ENCODE data around the gene PPBP.

DNA sequence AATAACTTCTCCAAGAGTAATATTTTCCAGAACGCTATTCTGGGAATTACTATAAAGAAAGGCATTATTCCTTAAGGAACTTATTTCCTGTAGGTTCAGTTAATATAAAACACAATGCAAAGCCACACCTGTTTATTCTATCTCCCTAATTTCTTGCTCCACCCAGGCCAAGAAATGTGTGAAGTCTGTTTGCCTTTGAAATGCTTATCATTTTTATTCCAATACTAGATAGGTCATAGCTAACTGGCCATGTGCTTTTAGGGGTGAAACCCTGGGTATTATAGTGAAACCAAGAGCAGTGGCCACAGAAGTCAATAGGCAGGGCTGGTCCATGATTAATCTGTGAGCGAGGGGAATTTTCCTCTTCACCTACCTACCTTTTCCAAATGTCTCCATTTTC lies 35.7 kb upstream of the PPBP start:
- TF ChIP-seq, protein P1, sequence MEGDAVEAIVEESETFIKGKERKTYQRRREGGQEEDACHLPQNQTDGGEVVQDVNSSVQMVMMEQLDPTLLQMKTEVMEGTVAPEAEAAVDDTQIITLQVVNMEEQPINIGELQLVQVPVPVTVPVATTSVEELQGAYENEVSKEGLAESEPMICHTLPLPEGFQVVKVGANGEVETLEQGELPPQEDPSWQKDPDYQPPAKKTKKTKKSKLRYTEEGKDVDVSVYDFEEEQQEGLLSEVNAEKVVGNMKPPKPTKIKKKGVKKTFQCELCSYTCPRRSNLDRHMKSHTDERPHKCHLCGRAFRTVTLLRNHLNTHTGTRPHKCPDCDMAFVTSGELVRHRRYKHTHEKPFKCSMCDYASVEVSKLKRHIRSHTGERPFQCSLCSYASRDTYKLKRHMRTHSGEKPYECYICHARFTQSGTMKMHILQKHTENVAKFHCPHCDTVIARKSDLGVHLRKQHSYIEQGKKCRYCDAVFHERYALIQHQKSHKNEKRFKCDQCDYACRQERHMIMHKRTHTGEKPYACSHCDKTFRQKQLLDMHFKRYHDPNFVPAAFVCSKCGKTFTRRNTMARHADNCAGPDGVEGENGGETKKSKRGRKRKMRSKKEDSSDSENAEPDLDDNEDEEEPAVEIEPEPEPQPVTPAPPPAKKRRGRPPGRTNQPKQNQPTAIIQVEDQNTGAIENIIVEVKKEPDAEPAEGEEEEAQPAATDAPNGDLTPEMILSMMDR (IDR thresholded peaks at IDR 0.05), result no peak
- TF ChIP-seq NFE2L1 (CRISPR knock-in tag; IDR thresholded peaks at IDR 0.05) (no peak), JUN (CRISPR knock-in tag; IDR thresholded peaks at IDR 0.05) (no peak), SP1 (CRISPR knock-in tag; conservative IDR thresholded peaks at IDR 0.05) (no peak), FOXJ3 (CRISPR knock-in tag; IDR thresholded peaks at IDR 0.05; ENCODE audit: borderline replicate concordance) (no peak), ATF1 (CRISPR knock-in tag; IDR thresholded peaks at IDR 0.05) (no peak), RELA (CRISPR knock-in tag; IDR thresholded peaks at IDR 0.05; ENCODE audit: borderline replicate concordance) (no peak)
- TF ChIP-seq, protein P2, sequence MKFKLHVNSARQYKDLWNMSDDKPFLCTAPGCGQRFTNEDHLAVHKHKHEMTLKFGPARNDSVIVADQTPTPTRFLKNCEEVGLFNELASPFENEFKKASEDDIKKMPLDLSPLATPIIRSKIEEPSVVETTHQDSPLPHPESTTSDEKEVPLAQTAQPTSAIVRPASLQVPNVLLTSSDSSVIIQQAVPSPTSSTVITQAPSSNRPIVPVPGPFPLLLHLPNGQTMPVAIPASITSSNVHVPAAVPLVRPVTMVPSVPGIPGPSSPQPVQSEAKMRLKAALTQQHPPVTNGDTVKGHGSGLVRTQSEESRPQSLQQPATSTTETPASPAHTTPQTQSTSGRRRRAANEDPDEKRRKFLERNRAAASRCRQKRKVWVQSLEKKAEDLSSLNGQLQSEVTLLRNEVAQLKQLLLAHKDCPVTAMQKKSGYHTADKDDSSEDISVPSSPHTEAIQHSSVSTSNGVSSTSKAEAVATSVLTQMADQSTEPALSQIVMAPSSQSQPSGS (CRISPR knock-in tag; IDR thresholded peaks at IDR 0.05; ENCODE audit: borderline replicate concordance, low read depth), result no peak
- TF ChIP-seq, protein P3, sequence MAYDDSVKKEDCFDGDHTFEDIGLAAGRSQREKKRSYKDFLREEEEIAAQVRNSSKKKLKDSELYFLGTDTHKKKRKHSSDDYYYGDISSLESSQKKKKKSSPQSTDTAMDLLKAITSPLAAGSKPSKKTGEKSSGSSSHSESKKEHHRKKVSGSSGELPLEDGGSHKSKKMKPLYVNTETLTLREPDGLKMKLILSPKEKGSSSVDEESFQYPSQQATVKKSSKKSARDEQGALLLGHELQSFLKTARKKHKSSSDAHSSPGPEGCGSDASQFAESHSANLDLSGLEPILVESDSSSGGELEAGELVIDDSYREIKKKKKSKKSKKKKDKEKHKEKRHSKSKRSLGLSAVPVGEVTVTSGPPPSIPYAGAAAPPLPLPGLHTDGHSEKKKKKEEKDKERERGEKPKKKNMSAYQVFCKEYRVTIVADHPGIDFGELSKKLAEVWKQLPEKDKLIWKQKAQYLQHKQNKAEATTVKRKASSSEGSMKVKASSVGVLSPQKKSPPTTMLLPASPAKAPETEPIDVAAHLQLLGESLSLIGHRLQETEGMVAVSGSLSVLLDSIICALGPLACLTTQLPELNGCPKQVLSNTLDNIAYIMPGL (CRISPR knock-in tag; IDR thresholded peaks at IDR 0.05), result no peak
- TF ChIP-seq, protein P4, sequence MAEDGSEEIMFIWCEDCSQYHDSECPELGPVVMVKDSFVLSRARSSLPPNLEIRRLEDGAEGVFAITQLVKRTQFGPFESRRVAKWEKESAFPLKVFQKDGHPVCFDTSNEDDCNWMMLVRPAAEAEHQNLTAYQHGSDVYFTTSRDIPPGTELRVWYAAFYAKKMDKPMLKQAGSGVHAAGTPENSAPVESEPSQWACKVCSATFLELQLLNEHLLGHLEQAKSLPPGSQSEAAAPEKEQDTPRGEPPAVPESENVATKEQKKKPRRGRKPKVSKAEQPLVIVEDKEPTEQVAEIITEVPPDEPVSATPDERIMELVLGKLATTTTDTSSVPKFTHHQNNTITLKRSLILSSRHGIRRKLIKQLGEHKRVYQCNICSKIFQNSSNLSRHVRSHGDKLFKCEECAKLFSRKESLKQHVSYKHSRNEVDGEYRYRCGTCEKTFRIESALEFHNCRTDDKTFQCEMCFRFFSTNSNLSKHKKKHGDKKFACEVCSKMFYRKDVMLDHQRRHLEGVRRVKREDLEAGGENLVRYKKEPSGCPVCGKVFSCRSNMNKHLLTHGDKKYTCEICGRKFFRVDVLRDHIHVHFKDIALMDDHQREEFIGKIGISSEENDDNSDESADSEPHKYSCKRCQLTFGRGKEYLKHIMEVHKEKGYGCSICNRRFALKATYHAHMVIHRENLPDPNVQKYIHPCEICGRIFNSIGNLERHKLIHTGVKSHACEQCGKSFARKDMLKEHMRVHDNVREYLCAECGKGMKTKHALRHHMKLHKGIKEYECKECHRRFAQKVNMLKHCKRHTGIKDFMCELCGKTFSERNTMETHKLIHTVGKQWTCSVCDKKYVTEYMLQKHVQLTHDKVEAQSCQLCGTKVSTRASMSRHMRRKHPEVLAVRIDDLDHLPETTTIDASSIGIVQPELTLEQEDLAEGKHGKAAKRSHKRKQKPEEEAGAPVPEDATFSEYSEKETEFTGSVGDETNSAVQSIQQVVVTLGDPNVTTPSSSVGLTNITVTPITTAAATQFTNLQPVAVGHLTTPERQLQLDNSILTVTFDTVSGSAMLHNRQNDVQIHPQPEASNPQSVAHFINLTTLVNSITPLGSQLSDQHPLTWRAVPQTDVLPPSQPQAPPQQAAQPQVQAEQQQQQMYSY (CRISPR knock-in tag; IDR thresholded peaks at IDR 0.05), result no peak
- TF ChIP-seq, protein P5, sequence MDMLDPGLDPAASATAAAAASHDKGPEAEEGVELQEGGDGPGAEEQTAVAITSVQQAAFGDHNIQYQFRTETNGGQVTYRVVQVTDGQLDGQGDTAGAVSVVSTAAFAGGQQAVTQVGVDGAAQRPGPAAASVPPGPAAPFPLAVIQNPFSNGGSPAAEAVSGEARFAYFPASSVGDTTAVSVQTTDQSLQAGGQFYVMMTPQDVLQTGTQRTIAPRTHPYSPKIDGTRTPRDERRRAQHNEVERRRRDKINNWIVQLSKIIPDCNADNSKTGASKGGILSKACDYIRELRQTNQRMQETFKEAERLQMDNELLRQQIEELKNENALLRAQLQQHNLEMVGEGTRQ (CRISPR knock-in tag; IDR thresholded peaks at IDR 0.05), result no peak
- TF ChIP-seq, protein P6, sequence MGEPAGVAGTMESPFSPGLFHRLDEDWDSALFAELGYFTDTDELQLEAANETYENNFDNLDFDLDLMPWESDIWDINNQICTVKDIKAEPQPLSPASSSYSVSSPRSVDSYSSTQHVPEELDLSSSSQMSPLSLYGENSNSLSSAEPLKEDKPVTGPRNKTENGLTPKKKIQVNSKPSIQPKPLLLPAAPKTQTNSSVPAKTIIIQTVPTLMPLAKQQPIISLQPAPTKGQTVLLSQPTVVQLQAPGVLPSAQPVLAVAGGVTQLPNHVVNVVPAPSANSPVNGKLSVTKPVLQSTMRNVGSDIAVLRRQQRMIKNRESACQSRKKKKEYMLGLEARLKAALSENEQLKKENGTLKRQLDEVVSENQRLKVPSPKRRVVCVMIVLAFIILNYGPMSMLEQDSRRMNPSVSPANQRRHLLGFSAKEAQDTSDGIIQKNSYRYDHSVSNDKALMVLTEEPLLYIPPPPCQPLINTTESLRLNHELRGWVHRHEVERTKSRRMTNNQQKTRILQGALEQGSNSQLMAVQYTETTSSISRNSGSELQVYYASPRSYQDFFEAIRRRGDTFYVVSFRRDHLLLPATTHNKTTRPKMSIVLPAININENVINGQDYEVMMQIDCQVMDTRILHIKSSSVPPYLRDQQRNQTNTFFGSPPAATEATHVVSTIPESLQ (CRISPR knock-in tag; IDR thresholded peaks at IDR 0.05), result no peak
